Hepatocyte (in vitro differentiated cells): Measurements from ENCODE around the gene SCGB3A1.

Experiments
- EZH2 ChIP-seq: fragments of 200-600 bp; sonication (generic); IDR thresholded peaks from 2 replicates; pipeline ENCODE4 v1.6.1; 2016; ENCODE audit warnings: antibody characterized with exemption, mild to moderate bottlenecking, borderline replicate concordance
- EZH2phosphoT487 ChIP-seq: fragments of 200-600 bp; sonication (generic); IDR thresholded peaks from one replicate; pipeline ENCODE4 v1.6.1; 2018; ENCODE audit warnings: antibody characterized with exemption, mild to moderate bottlenecking, low read depth, moderate library complexity; ENCODE audit not compliant: unreplicated experiment, severe bottlenecking
- TF ChIP-seq, protein P1 (sequence below): fragments of 200-600 bp; sonication (generic); IDR thresholded peaks from 2 replicates; pipeline ENCODE4 v1.5.1; 2016; ENCODE audit warnings: antibody characterized with exemption, mild to moderate bottlenecking; ENCODE audit not compliant: poor library complexity

DNA sequence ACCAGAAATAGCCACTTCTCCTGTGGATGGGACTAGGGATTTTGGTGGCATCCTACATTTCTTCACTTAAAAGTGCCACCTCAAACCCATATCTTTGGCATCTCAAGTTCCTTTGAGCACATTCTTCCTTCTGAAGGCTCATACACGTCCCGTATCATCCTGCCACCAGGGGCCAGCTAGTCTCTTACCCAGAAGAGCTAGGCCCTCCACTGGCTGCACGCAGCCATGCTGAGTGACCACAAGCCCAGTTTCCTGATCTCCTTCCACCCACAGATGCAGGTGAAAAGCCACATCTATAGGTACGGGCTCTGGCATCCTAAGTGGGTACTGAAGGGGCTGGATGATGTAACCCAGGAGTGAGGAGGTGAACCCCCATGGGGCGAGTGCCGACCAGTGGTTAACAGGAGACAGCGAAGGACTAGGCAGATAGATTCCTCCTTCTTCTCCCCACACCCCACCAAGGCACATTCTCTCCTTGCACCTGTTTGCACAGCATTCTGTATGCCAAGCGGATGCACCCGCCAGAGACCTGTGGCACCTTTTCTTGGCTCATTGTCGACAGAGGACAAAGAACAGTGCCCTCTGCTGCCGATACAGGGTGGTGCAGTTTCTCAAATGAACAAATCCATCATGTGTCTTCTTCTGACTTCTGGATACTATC is 14.4 kb upstream of the SCGB3A1 start:
- TF ChIP-seq, protein P1, sequence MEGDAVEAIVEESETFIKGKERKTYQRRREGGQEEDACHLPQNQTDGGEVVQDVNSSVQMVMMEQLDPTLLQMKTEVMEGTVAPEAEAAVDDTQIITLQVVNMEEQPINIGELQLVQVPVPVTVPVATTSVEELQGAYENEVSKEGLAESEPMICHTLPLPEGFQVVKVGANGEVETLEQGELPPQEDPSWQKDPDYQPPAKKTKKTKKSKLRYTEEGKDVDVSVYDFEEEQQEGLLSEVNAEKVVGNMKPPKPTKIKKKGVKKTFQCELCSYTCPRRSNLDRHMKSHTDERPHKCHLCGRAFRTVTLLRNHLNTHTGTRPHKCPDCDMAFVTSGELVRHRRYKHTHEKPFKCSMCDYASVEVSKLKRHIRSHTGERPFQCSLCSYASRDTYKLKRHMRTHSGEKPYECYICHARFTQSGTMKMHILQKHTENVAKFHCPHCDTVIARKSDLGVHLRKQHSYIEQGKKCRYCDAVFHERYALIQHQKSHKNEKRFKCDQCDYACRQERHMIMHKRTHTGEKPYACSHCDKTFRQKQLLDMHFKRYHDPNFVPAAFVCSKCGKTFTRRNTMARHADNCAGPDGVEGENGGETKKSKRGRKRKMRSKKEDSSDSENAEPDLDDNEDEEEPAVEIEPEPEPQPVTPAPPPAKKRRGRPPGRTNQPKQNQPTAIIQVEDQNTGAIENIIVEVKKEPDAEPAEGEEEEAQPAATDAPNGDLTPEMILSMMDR = peak; percentile 67
- TF ChIP-seq EZH2 (no peak), EZH2phosphoT487 (no peak)
